ENCODE measurements around the gene KCNJ15.

Gene KCNJ15

DNA sequence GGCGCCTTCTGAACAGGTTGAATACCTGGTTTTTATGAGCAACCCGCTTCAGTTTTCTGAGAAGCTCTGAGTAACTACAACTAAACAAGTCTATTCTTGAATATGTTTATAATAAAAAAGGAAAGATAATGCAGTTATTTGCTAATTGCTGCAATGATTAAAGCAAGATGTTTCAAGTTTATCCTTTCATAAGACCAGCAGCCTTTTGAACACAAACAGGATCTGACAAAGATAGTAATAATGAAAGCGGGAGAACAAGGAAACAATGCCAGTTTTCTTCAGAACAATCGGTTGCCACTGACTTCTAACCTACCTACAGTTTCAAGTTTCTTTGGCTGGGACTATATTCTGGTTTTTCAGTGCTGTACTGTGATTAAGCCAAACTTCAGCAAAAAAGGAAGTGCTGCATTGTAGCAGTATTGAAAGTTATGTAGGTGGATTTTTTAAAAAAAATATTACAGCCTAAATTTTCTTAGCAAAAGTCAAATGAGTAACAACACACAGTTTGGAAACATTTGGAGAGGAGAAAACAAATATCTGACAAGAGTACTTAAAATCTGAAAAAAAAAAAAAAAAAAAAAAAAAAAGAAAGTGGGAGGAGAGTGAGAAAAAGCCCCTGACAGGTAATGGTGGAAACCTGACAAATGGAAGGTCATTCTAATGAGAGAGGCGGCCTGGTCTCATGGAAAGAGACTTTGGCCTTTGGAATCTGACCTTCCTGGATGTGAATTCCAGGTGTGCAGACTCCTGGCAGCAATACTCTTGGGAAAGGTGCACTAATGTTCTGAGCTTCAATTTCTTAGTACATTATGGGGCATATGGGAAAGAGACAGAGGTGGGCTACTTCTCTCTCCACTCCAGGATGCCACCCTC, 11.4 kb downstream of the KCNJ15 start:
- no peak for DNase-seq (ENCODE audit: low read depth)
- TF ChIP-seq, protein P1, sequence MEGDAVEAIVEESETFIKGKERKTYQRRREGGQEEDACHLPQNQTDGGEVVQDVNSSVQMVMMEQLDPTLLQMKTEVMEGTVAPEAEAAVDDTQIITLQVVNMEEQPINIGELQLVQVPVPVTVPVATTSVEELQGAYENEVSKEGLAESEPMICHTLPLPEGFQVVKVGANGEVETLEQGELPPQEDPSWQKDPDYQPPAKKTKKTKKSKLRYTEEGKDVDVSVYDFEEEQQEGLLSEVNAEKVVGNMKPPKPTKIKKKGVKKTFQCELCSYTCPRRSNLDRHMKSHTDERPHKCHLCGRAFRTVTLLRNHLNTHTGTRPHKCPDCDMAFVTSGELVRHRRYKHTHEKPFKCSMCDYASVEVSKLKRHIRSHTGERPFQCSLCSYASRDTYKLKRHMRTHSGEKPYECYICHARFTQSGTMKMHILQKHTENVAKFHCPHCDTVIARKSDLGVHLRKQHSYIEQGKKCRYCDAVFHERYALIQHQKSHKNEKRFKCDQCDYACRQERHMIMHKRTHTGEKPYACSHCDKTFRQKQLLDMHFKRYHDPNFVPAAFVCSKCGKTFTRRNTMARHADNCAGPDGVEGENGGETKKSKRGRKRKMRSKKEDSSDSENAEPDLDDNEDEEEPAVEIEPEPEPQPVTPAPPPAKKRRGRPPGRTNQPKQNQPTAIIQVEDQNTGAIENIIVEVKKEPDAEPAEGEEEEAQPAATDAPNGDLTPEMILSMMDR (IDR thresholded peaks at IDR 0.05; ENCODE audit: low read depth, low read length): no peak
- TF ChIP-seq MYC (IDR thresholded peaks at IDR 0.05; ENCODE audit: low read depth, low read length): no peak
- TF ChIP-seq POLR2A (IDR thresholded peaks at IDR 0.05; ENCODE audit: extremely low read depth, insufficient read length): no peak
- TF ChIP-seq, protein P2, sequence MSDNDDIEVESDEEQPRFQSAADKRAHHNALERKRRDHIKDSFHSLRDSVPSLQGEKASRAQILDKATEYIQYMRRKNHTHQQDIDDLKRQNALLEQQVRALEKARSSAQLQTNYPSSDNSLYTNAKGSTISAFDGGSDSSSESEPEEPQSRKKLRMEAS (IDR thresholded peaks at IDR 0.05; ENCODE audit: low read depth, low read length): no peak
- no peak overlapping the region for H3K4me3 ChIP-seq (ENCODE audit: low read depth, low read length)

DNA sequence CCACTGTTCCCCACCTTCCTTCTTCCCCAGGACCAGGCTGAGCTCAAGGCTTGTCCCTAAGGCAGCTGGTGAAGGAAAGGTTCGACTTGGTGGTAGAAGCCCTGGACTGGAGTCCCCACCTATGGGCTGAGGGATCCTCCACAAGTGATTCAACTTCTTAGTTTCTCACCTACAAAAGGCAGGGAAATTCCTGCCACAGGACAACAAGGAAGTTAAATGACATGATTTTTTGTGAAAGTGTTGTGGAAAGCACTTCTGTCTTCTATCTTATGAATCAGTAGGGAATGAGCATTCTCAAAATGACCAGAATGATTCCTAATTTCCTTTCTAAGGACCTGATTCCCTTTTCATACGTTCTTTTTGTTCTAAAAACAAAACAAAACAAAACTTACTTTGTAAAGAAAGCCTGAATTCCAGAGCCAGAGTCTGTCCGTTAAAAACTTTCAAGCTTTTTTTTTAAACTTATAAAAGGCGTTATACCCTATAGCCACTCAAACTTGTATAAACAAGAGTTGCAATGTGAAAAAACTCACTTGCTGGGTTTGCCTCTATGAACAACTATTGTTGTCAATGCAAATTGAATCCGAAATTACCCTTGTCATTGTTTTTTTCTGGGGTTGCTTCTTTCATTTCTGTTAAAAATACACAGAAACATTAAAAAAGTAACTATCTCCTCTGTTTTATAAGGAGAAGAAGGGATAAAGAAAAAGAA, 12.2 kb downstream of the KCNJ15 start:
- TF ChIP-seq, protein P1 (IDR thresholded peaks at IDR 0.05; ENCODE audit: low read depth, low read length): no peak
- no peak for TF ChIP-seq MYC (IDR thresholded peaks at IDR 0.05; ENCODE audit: low read depth, low read length)
- no peak for TF ChIP-seq POLR2A (IDR thresholded peaks at IDR 0.05; ENCODE audit: extremely low read depth, insufficient read length)
- TF ChIP-seq, protein P2 (IDR thresholded peaks at IDR 0.05; ENCODE audit: low read depth, low read length): no peak
- no peak overlapping the region for H3K4me3 ChIP-seq (ENCODE audit: low read depth, low read length)
- no peak for DNase-seq (ENCODE audit: low read depth)

DNA sequence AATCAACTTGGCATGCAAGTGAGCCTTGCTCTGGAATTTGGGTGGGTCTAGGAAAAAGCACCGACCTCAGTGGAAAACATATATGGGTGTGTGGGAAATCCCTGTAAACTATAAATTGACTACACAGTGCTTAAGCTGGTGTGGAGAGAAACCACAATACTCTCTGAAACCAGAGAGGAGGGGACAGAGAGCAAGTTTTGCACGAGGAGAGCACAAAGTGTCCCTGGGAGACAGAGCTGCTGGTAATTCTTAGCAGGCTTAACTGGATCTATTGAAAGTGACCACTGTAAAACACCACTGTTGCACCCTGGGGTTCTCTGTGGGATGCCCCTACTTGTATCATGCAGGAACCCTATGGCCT, 12.8 kb downstream of the KCNJ15 start:
- TF ChIP-seq, protein P2 (IDR thresholded peaks at IDR 0.05; ENCODE audit: low read depth, low read length): no peak
- no peak for TF ChIP-seq MYC (IDR thresholded peaks at IDR 0.05; ENCODE audit: low read depth, low read length)
- TF ChIP-seq, protein P1 (IDR thresholded peaks at IDR 0.05; ENCODE audit: low read depth, low read length): no peak
- H3K4me3 ChIP-seq (ENCODE audit: low read depth, low read length): no peak overlapping the region
- no peak for DNase-seq (ENCODE audit: low read depth)

DNA sequence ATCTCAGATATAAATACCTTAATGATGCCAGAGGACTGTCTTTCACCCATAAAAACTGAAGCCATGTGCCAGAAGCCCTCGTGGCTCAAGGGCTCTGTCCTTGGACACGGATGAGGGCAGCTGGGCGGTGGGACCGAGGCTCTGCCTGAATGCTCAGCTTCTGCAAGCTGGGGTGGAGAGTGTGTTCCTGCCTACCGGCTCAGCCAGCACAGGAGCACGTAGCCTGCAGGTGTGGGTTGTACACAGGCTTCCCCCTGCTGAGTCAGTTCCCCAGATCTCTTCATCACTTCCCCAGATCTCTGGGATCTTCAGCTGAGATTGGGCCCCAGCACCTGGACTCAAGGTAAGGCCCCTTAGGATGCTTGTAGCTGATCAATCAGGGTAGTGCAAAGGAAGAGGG, 15.4 kb downstream of the KCNJ15 start:
- TF ChIP-seq, protein P1 (IDR thresholded peaks at IDR 0.05; ENCODE audit: low read depth, low read length): no peak
- DNase-seq (ENCODE audit: low read depth): no peak

DNA sequence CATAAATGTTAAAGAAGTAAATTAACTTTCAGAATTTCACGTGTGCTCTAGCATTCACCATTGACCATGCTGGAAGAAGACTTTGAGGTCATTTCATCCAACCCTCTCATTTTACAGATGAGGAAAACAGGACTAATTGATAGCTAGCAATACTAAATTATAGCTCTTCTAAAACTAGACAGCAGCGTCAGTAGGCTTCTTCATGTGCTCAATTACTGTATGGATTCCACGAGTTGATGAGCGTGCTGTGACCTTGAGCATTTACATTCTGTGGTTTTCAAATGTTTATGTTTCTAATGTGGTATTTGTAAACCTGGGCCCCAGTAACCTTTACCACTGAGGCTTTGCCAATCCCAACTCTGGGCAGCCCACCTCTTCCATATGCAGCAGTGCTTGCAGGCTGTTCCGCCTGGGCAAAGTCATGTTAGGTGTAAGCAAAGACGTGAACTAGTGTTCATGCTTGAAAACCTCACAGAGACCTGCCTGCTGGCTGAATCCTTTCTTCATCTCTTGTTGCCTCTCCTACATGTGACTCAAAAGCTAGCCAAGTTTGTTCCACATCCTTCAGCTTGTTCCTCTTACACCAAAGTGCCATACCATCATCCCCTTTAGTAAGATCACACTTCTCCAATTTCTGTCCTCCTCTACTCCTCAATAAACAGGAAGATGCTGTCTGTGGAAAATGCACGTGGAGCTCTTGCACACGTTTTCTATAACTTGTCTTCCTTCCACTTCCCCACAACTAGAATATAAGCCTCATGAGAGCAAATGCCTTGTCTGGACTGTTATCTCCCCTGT, 17.2 kb downstream of the KCNJ15 start:
- no peak overlapping the region for H3K4me3 ChIP-seq (ENCODE audit: low read depth, low read length)
- TF ChIP-seq, protein P1 (IDR thresholded peaks at IDR 0.05; ENCODE audit: low read depth, low read length): no peak
- TF ChIP-seq POLR2A (IDR thresholded peaks at IDR 0.05; ENCODE audit: extremely low read depth, insufficient read length): no peak
- no peak for TF ChIP-seq MYC (IDR thresholded peaks at IDR 0.05; ENCODE audit: low read depth, low read length)
- TF ChIP-seq, protein P2 (IDR thresholded peaks at IDR 0.05; ENCODE audit: low read depth, low read length): no peak
- peak; percentile 20 for DNase-seq (ENCODE audit: low read depth)

More for the DNA sequence above, 15.4 kb downstream of the KCNJ15 start:
- H3K4me3 ChIP-seq (ENCODE audit: low read depth, low read length): no peak overlapping the region

Measured in NB4 (cell line).